Hepatocyte (in vitro differentiated cells): ENCODE data around the gene CD82. TPM values are rescaled to one million over a fixed set of nuclear protein-coding genes. Genes with fewer than 3 reads are reported as not detected.

Source experiments
- DNase-seq: peaks from one replicate; pipeline ENCODE4 v3.0.0-alpha.2; 2016; ENCODE audit warnings: low spot score
- H2AFZ ChIP-seq: fragments of 200-600 bp; sonication (generic); 2 replicates; pipeline ENCODE4 v1.6.0; 2016; ENCODE audit warnings: antibody characterized with exemption, mild to moderate bottlenecking
- H3K27ac ChIP-seq: fragments of 200-600 bp; sonication (generic); 2 replicates; pipeline ENCODE4 v1.5.1; 2016; ENCODE audit warnings: mild to moderate bottlenecking
- H3K27me3 ChIP-seq: fragments of 200-600 bp; sonication (generic); 2 replicates; pipeline ENCODE4 v1.6.1; 2016
- H3K36me3 ChIP-seq: fragments of 200-600 bp; sonication (generic); replicated peaks from 2 replicates; pipeline ENCODE4 v1.5.1; 2016; ENCODE audit warnings: low read depth; ENCODE audit not compliant: insufficient read depth
- H3K4me1 ChIP-seq: fragments of 200-600 bp; sonication (generic); 2 replicates; pipeline ENCODE4 v1.5.1; 2016; ENCODE audit warnings: mild to moderate bottlenecking, moderate library complexity; ENCODE audit not compliant: insufficient read depth
- H3K4me2 ChIP-seq: fragments of 200-600 bp; sonication (generic); 2 replicates; pipeline ENCODE4 v1.6.0; 2016
- H3K4me3 ChIP-seq: fragments of 200-600 bp; sonication (generic); 2 replicates; pipeline ENCODE4 v1.5.1; 2016; ENCODE audit warnings: mild to moderate bottlenecking
- H3K79me2 ChIP-seq: fragments of 200-600 bp; sonication (generic); 2 replicates; pipeline ENCODE4 v1.6.0; 2017; ENCODE audit warnings: mild to moderate bottlenecking
- H3K9me2 ChIP-seq: fragments of 200-600 bp; sonication (generic); replicated peaks from 2 replicates; pipeline ENCODE4 v1.6.0; 2017; ENCODE audit warnings: mild to moderate bottlenecking; ENCODE audit not compliant: insufficient read depth
- H3K9me3 ChIP-seq: fragments of 200-600 bp; sonication (generic); 2 replicates; pipeline ENCODE4 v1.5.1; 2016; ENCODE audit warnings: low read depth, mild to moderate bottlenecking
- H4K20me1 ChIP-seq: fragments of 200-600 bp; sonication (generic); 2 replicates; pipeline ENCODE4 v1.6.0; 2016; ENCODE audit warnings: mild to moderate bottlenecking; ENCODE audit not compliant: insufficient read depth, poor library complexity, severe bottlenecking
- CTCF ChIP-seq: fragments of 200-600 bp; sonication (generic); IDR thresholded peaks from 2 replicates; pipeline ENCODE4 v1.5.1; 2016; ENCODE audit warnings: antibody characterized with exemption, mild to moderate bottlenecking; ENCODE audit not compliant: poor library complexity
- EZH2 ChIP-seq: fragments of 200-600 bp; sonication (generic); IDR thresholded peaks from 2 replicates; pipeline ENCODE4 v1.6.1; 2016; ENCODE audit warnings: antibody characterized with exemption, mild to moderate bottlenecking, borderline replicate concordance
- EZH2phosphoT487 ChIP-seq: fragments of 200-600 bp; sonication (generic); IDR thresholded peaks from one replicate; pipeline ENCODE4 v1.6.1; 2018; ENCODE audit warnings: antibody characterized with exemption, mild to moderate bottlenecking, low read depth, moderate library complexity; ENCODE audit not compliant: unreplicated experiment, severe bottlenecking
- WGBS: methylation state at CpG from one replicate; pipeline ENCODE4 v1.1.6; 2016; ENCODE audit warnings: low lambda C conversion rate; ENCODE audit errors: missing lambda C conversion rate; 5-methylcytosine and 5-hydroxymethylcytosine counted together
- polyA plus RNA-seq: library from polyadenylated mRNA; unstranded; fragments of >200 nt; fragmentation: Nextera tagmentation; extraction: Ambion mirVana; gene quantifications from 2 replicates; pipeline ENCODE4 v1.2.1, GENCODE V29; 2016
- total RNA-seq: library from RNA; depleted of rRNA; stranded (reverse); fragments of >200 nt; gene quantifications from 2 replicates; pipeline ENCODE4 v1.2.3, GENCODE V29; 2014

The CD82 gene
- total and polyA plus RNA-seq, 2 experiments from 2014 or later: 38.7 to 157 TPM

- WGBS: 96% methylated on average over 18 of the region's 18 CpGs
- Histone ChIP-seq H3K27me3 (no peaks in the 10 kb centered on the region), H3K4me1 (peaks cover 3% of the 10 kb centered on the region), H3K27ac (no peak overlapping the region), H3K79me2 (no peaks in the 10 kb centered on the region), H4K20me1 (no peaks in the 10 kb centered on the region), H3K9me3 (no peaks in the 10 kb centered on the region), H3K4me2 (no peak overlapping the region), H3K4me3 (no peak overlapping the region), H3K36me3 (no peaks in the 10 kb centered on the region), H3K9me2 (no peaks in the 10 kb centered on the region), H2AFZ (no peak overlapping the region)
- no peak for TF ChIP-seq EZH2
- no peak for TF ChIP-seq EZH2phosphoT487
- TF ChIP-seq CTCF: no peak
- no peak for DNase-seq
These were observed 52.4 kb downstream of the CD82 start for GRCh38 chr11:44617671-44618461.

GRCh38 chr11:44618561-44619425 lies 53.3 kb downstream of the CD82 start:
- Histone ChIP-seq H3K9me3 (no peaks in the 10 kb centered on the region), H3K4me1 (peaks cover 3% of the 10 kb centered on the region), H3K4me3 (no peak overlapping the region), H4K20me1 (no peaks in the 10 kb centered on the region), H2AFZ (no peak overlapping the region), H3K4me2 (no peak overlapping the region), H3K27me3 (no peaks in the 10 kb centered on the region), H3K79me2 (no peaks in the 10 kb centered on the region), H3K27ac (no peak overlapping the region), H3K36me3 (no peaks in the 10 kb centered on the region), H3K9me2 (no peaks in the 10 kb centered on the region)
- DNase-seq: no peak
- 90% methylated on average over 19 of the region's 22 CpGs for WGBS
- no peak for TF ChIP-seq EZH2
- TF ChIP-seq CTCF: no peak
- no peak for TF ChIP-seq EZH2phosphoT487

- TF ChIP-seq CTCF (no peak), EZH2phosphoT487 (no peak), EZH2 (no peak)
- peaks cover 3% of the 10 kb centered on the region for H3K4me1 ChIP-seq
- DNase-seq: no peak
- no peaks in the 10 kb centered on the region for H3K9me2 ChIP-seq
- no peak overlapping the region for H3K4me3 ChIP-seq
- no peaks in the 10 kb centered on the region for H3K27me3 ChIP-seq
- no peaks in the 10 kb centered on the region for H3K36me3 ChIP-seq
- WGBS: 84% methylated on average over 5 of the region's 5 CpGs
- no peaks in the 10 kb centered on the region for H3K79me2 ChIP-seq
- H2AFZ ChIP-seq: no peak overlapping the region
- no peak overlapping the region for H3K4me2 ChIP-seq
- H3K9me3 ChIP-seq: no peaks in the 10 kb centered on the region
- no peak overlapping the region for H3K27ac ChIP-seq
- no peaks in the 10 kb centered on the region for H4K20me1 ChIP-seq
These were observed 54.9 kb downstream of the CD82 start for GRCh38 chr11:44620328-44620725.
